PC-3 (cell line): Measurements from ENCODE around the gene GLRA3. TPM values are rescaled to one million over a fixed set of nuclear protein-coding genes. Genes with fewer than 3 reads are reported as not detected.

ENCODE experiments used
- ATAC-seq: fragments of 200-7000 bp; cut with Tn5 transposase; 2 replicates; pipeline ENCODE4 v1.9.1; 2020; ENCODE audit warnings: mild to moderate bottlenecking, moderate library complexity
- BruUV-seq: library from RNA; stranded (reverse); fragments of 400-500 nt; replicated peaks from 2 replicates; lab custom pipeline; 2021; lab: Mats Ljungman, UMichigan
- CTCF ChIA-PET: fragments of 300-600 bp; sonication (Branson Sonifier 250); formaldehyde crosslinking; loops from one replicate; lab custom pipeline; 2022; ENCODE audit warnings: antibody characterized with exemption; lab: Charles Lee
- POLR2A ChIA-PET: fragments of 300-600 bp; sonication (Branson Sonifier 250); formaldehyde crosslinking; loops from one replicate; lab custom pipeline; 2022; ENCODE audit warnings: antibody characterized with exemption; ENCODE audit not compliant: unreplicated experiment; lab: Charles Lee
- DNase-seq: peaks from one replicate; pipeline ENCODE4 v3.0.0-alpha.2; 2015
- H2AFZ ChIP-seq: fragments of 300-600 bp; sonication (generic); 2 replicates; pipeline ENCODE4 v1.6.0; 2016; ENCODE audit warnings: antibody characterized with exemption, low read length
- H3F3A ChIP-seq: fragments of 300-600 bp; sonication (generic); one replicate; pipeline ENCODE4 v1.6.0; 2017; ENCODE audit warnings: antibody characterized with exemption, low read length, control low read depth, mild to moderate bottlenecking; ENCODE audit not compliant: unreplicated experiment
- H3K27ac ChIP-seq: fragments of 300-600 bp; sonication (generic); 2 replicates; pipeline ENCODE4 v1.5.1; 2016; ENCODE audit warnings: mild to moderate bottlenecking, low read length
- H3K27me3 ChIP-seq: fragments of 300-600 bp; sonication (generic); 2 replicates; pipeline ENCODE4 v1.6.1; 2016; ENCODE audit warnings: low read length, mixed read lengths
- H3K36me3 ChIP-seq: fragments of 300-600 bp; sonication (generic); 2 replicates; pipeline ENCODE4 v1.6.1; 2016; ENCODE audit warnings: low read depth, mixed run types, low read length, mixed read lengths
- H3K4me1 ChIP-seq: fragments of 300-600 bp; sonication (generic); 2 replicates; pipeline ENCODE4 v1.5.1; 2016; ENCODE audit warnings: low read length; ENCODE audit not compliant: insufficient read depth
- H3K4me2 ChIP-seq: fragments of 300-600 bp; sonication (generic); 2 replicates; pipeline ENCODE4 v1.6.0; 2016; ENCODE audit warnings: low read length
- H3K4me3 ChIP-seq: fragments of 300-600 bp; sonication (generic); 2 replicates; pipeline ENCODE4 v1.5.1; 2016; ENCODE audit warnings: mild to moderate bottlenecking, low read length, mixed read lengths
- H3K79me2 ChIP-seq: fragments of 300-600 bp; sonication (generic); 2 replicates; pipeline ENCODE4 v1.6.1; 2017; ENCODE audit warnings: low read length, mixed read lengths
- H3K9ac ChIP-seq: fragments of 300-600 bp; sonication (generic); 2 replicates; pipeline ENCODE4 v1.6.0; 2016; ENCODE audit warnings: mild to moderate bottlenecking, low read length
- H3K9me2 ChIP-seq: fragments of 300-600 bp; sonication (generic); replicated peaks from 2 replicates; pipeline ENCODE4 v1.6.1; 2016; ENCODE audit warnings: mixed run types, low read length, mixed read lengths
- H3K9me3 ChIP-seq: fragments of 300-600 bp; sonication (generic); 2 replicates; pipeline ENCODE4 v1.6.1; 2016; ENCODE audit warnings: low read length, mixed read lengths
- H4K20me1 ChIP-seq: fragments of 300-600 bp; sonication (generic); 2 replicates; pipeline ENCODE4 v1.6.1; 2016; ENCODE audit warnings: low read length, mixed read lengths
- CTCF ChIP-seq: fragments of 300-600 bp; sonication (generic); conservative IDR thresholded peaks from 2 replicates; pipeline ENCODE4 v1.5.1; 2017; ENCODE audit warnings: antibody characterized with exemption, low read depth, mild to moderate bottlenecking, low read length
- EZH2 ChIP-seq: fragments of 300-600 bp; sonication (generic); IDR thresholded peaks from one replicate; pipeline ENCODE4 v1.6.1; 2017; ENCODE audit warnings: antibody characterized with exemption, mild to moderate bottlenecking, low read length; ENCODE audit not compliant: unreplicated experiment
- EZH2phosphoT487 ChIP-seq: fragments of 300-600 bp; sonication (generic); IDR thresholded peaks from 2 replicates; pipeline ENCODE4 v1.6.1; 2018; ENCODE audit warnings: mild to moderate bottlenecking, antibody characterized with exemption, low read length, borderline replicate concordance
- intact Hi-C: fragments of 100-400 bp; cut with micrococcal nuclease; formaldehyde crosslinking; loops from 2 replicates; pipeline ENCODE4 v1.9.0; 2023
- total RNA-seq: library from RNA; depleted of rRNA; stranded (reverse); fragments of >200 nt; gene quantifications from 2 replicates; pipeline ENCODE4 v1.2.3, GENCODE V29; 2014

GLRA3 gene
- total RNA-seq, 1 experiment from 2014 or later = not detected

- Histone ChIP-seq H3K9ac (no peak overlapping the region), H3K36me3 (no peaks in the 10 kb centered on the region), H3K9me2 (no peaks in the 10 kb centered on the region), H3K9me3 (no peaks in the 10 kb centered on the region), H3K4me3 (no peak overlapping the region), H3F3A (no peaks in the 10 kb centered on the region), H3K4me1 (no peaks in the 10 kb centered on the region), H3K27me3 (no peaks in the 10 kb centered on the region), H4K20me1 (no peaks in the 10 kb centered on the region), H3K27ac (no peak overlapping the region), H2AFZ (no peak overlapping the region), H3K4me2 (no peak overlapping the region), H3K79me2 (no peaks in the 10 kb centered on the region)
- no TSS peak for BruUV-seq
- ChIA-PET POLR2A (no interaction called here), CTCF (no interaction called here)
- TF ChIP-seq EZH2 (no peak), CTCF (no peak), EZH2phosphoT487 (no peak)
- ATAC-seq = no peak
- DNase-seq = no peak
- intact Hi-C loops = no loop called here
Measured at GRCh38 chr4:174640146-174640545, 188.9 kb downstream of the GLRA3 start.

GRCh38 chr4:174635732-174636131 is 193.3 kb downstream of the GLRA3 start:
- H3K9me3 ChIP-seq = no peaks in the 10 kb centered on the region
- DNase-seq = no peak
- ATAC-seq = no peak
- H3K9me2 ChIP-seq = no peaks in the 10 kb centered on the region
- no peaks in the 10 kb centered on the region for H3K27me3 ChIP-seq
- intact Hi-C loops = loop anchor here (10.0 kb wide), 1 partner anchor 489 kb away; no protein-coding TSS in a partner anchor
- TF ChIP-seq EZH2phosphoT487 (no peak), CTCF (no peak), EZH2 (no peak)
- H3F3A ChIP-seq = no peaks in the 10 kb centered on the region
- ChIA-PET POLR2A (no interaction called here), CTCF (no interaction called here)
- no TSS peak for BruUV-seq
- H3K4me3 ChIP-seq = no peak overlapping the region
- H2AFZ ChIP-seq = no peak overlapping the region
- H4K20me1 ChIP-seq = no peaks in the 10 kb centered on the region
- H3K4me1 ChIP-seq = peaks cover 24% of the 10 kb centered on the region
- no peak overlapping the region for H3K9ac ChIP-seq
- no peak overlapping the region for H3K27ac ChIP-seq
- H3K79me2 ChIP-seq = no peaks in the 10 kb centered on the region
- no peak overlapping the region for H3K4me2 ChIP-seq
- H3K36me3 ChIP-seq = no peaks in the 10 kb centered on the region

DNA sequence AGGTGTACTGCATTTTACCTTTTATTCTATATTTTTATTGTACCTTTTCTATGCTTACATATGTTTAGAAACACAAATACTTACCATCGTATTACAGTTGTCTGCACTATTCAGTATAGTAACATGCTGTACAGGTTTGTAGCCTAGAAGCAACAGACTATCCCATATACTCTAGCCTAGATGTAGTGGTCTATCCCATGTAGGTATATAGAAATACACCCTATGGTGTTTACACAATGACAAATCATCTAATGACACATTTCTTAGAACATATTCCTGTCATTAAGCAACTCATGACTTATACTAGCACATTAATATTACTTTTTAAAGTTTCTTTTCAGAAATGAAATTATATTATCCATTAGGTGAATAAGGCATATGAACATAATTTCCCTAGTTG is 195.6 kb downstream of the GLRA3 start:
- Histone ChIP-seq H3K9ac (no peak overlapping the region), H3K27me3 (no peaks in the 10 kb centered on the region), H3K79me2 (no peaks in the 10 kb centered on the region), H3K4me2 (peak overlapping the region; percentile 33), H3F3A (no peaks in the 10 kb centered on the region), H3K4me1 (peaks cover 45% of the 10 kb centered on the region), H3K9me2 (no peaks in the 10 kb centered on the region), H4K20me1 (no peaks in the 10 kb centered on the region), H3K36me3 (no peaks in the 10 kb centered on the region), H3K9me3 (no peaks in the 10 kb centered on the region), H2AFZ (no peak overlapping the region), H3K4me3 (no peak overlapping the region), H3K27ac (peak overlapping the region; percentile 31; the same call in 1 of the 2 replicates)
- TF ChIP-seq EZH2 (no peak), CTCF (no peak), EZH2phosphoT487 (no peak)
- ATAC-seq (peak; percentile 70), DNase-seq (peak; percentile 62)
- ChIA-PET POLR2A (no interaction called here), CTCF (no interaction called here)
- intact Hi-C loops = loop anchor here (5.0 to 10.0 kb wide), 3 partner anchors 79 to 491 kb away; no protein-coding TSS in a partner anchor
- BruUV-seq = no TSS peak
